Inflammatory macrophage (primary cell): ENCODE measurements around the gene STK32A.
"Not testable (repeated sequence)": the region's sequence is repeated elsewhere in the genome, so short reads cannot be mapped to it uniquely, and the experiment has no call there.

Source experiments
- DNase-seq, 2 donors: peaks; one replicate each; pipeline ENCODE4 v3.0.0-alpha.2; 2020 to 2022
- total RNA-seq, 18 experiments: gene quantifications; one replicate each; lab custom pipeline; 2026; ENCODE audit warnings: mixed read lengths in 6 of 18, inconsistent platforms in 2 of 18; lab: John Stamatoyannopoulos, UW

STK32A gene
- total RNA-seq, result 0 to 0.19 (median 0.02) reads per million in 18 experiments

GRCh38 chr5:147234825-147235635 is at the start of gene STK32A:
TSS of gene STK32A (plus strand) at chr5:147235026. CDS start at chr5:147239635, 4,609 bp downstream.
- no peak for DNase-seq

- DNase-seq, result no peak
Measured at GRCh38 chr5:147187099-147187540, 47.7 kb upstream of the STK32A start.

- DNase-seq, result peak; percentile 67 to 73
Measured at GRCh38 chr5:147188200-147189108, 46.4 kb upstream of the STK32A start.

- no peak for DNase-seq
Measured at GRCh38 chr5:147189109-147189424, 45.8 kb upstream of the STK32A start.

- no peak for DNase-seq
Measured at GRCh38 chr5:147190331-147190730, 44.5 kb upstream of the STK32A start.

- DNase-seq, result no peak
Measured at GRCh38 chr5:147193123-147193522, 41.7 kb upstream of the STK32A start.

- DNase-seq, result no peak
Measured at GRCh38 chr5:147200004-147200403, 34.8 kb upstream of the STK32A start.

GRCh38 chr5:147203213-147203612 is 31.6 kb upstream of the STK32A start:
- DNase-seq, result peak; percentile 42 to 83

- DNase-seq, result no peak
Measured at GRCh38 chr5:147204576-147204975, 30.2 kb upstream of the STK32A start.

- no peak for DNase-seq
Measured at GRCh38 chr5:147208134-147208533, 26.7 kb upstream of the STK32A start.

GRCh38 chr5:147216552-147217154 is 18.2 kb upstream of the STK32A start:
- no peak for DNase-seq

- no peak for DNase-seq
Measured at GRCh38 chr5:147223343-147223742, 11.5 kb upstream of the STK32A start.

GRCh38 chr5:147223948-147224791 is 10.7 kb upstream of the STK32A start:
- DNase-seq, result peak; percentile 24 to 46

GRCh38 chr5:147225938-147226337 is 8.9 kb upstream of the STK32A start:
- DNase-seq, result no peak

GRCh38 chr5:147226512-147226911 is 8.3 kb upstream of the STK32A start:
- DNase-seq, result no peak

GRCh38 chr5:147234239-147234824 is 494 bp upstream of the STK32A start:
- no peak for DNase-seq

- DNase-seq, result no peak
Measured at GRCh38 chr5:147240266-147240985, 5.6 kb downstream of the STK32A start.

- DNase-seq, result not testable (repeated sequence)
Measured at GRCh38 chr5:147243238-147243637, 8.4 kb downstream of the STK32A start.

- DNase-seq, result no peak
Measured at GRCh38 chr5:147245381-147246165, 10.7 kb downstream of the STK32A start.

GRCh38 chr5:147248561-147248960 is 13.7 kb downstream of the STK32A start:
- no peak for DNase-seq
